NCI-H2081 (cell line): ENCODE results near the gene MXD1.

Source experiments
- DNase-seq, 2 experiments: peaks; one replicate each; lab custom pipeline; 2025; lab: John Stamatoyannopoulos, UW

Gene MXD1

GRCh38 chr2:69954084-69954483 is 39.2 kb downstream of the MXD1 start:
- DNase-seq = no peak

- DNase-seq = no peak
Measured at GRCh38 chr2:69955029-69955428, 40.1 kb downstream of the MXD1 start.

- DNase-seq = no peak
Measured at GRCh38 chr2:69956475-69956979, 41.6 kb downstream of the MXD1 start.

GRCh38 chr2:69957965-69958364 is 43.1 kb downstream of the MXD1 start:
- DNase-seq = peak in 1 of 2 experiments; percentile 3

- DNase-seq = no peak
Measured at GRCh38 chr2:69958480-69958879, 43.6 kb downstream of the MXD1 start.

GRCh38 chr2:69959425-69959824 is 44.5 kb downstream of the MXD1 start:
- DNase-seq = no peak

- DNase-seq = no peak
Measured at GRCh38 chr2:69960821-69961220, 45.9 kb downstream of the MXD1 start.

GRCh38 chr2:69961496-69961895 is 46.6 kb downstream of the MXD1 start, which contains the start of gene ASPRV1:
TSS of gene ASPRV1 (minus strand) at chr2:69961631. CDS start at chr2:69961436, 195 bp downstream.
- no peak for DNase-seq

- DNase-seq = no peak
Measured at GRCh38 chr2:69962986-69963730, 48.2 kb downstream of the MXD1 start.

GRCh38 chr2:69964353-69964841 is 49.5 kb downstream of the MXD1 start:
- no peak for DNase-seq

GRCh38 chr2:69965756-69966445 is 51.0 kb downstream of the MXD1 start:
- no peak for DNase-seq

- no peak for DNase-seq
Measured at GRCh38 chr2:69966496-69966895, 51.6 kb downstream of the MXD1 start.

GRCh38 chr2:69968609-69969008 is 53.7 kb downstream of the MXD1 start:
- DNase-seq = no peak

- DNase-seq = no peak
Measured at GRCh38 chr2:69969126-69969983, 54.4 kb downstream of the MXD1 start.

- DNase-seq = no peak
Measured at GRCh38 chr2:69969991-69970390, 55.1 kb downstream of the MXD1 start.

- no peak for DNase-seq
Measured at GRCh38 chr2:69972822-69973221, 57.9 kb downstream of the MXD1 start.

- DNase-seq = no peak
Measured at GRCh38 chr2:69973335-69973735, 58.4 kb downstream of the MXD1 start.

- DNase-seq = no peak
Measured at GRCh38 chr2:69975136-69975852, 60.4 kb downstream of the MXD1 start.

GRCh38 chr2:69975853-69976462 is 61.0 kb downstream of the MXD1 start:
- no peak for DNase-seq

- DNase-seq = no peak
Measured at GRCh38 chr2:69977186-69977585, 62.3 kb downstream of the MXD1 start.

GRCh38 chr2:69977906-69978482 is 63.1 kb downstream of the MXD1 start:
- DNase-seq = no peak
